Glomerular endothelial cell (primary cell): ENCODE results near the gene TMEM14C. TPM values are rescaled to one million over a fixed set of nuclear protein-coding genes. Genes with fewer than 3 reads are reported as not detected.
"Not testable (repeated sequence)": the region's sequence is repeated elsewhere in the genome, so short reads cannot be mapped to it uniquely, and the experiment has no call there.

ENCODE experiments used
- DNase-seq: peaks from one replicate; pipeline ENCODE4 v3.0.0-alpha.2; 2011; ENCODE audit warnings: low read depth, low spot score; ENCODE audit errors: extremely low read depth
- total RNA-seq: library from RNA; depleted of rRNA; stranded (reverse); fragments of >200 nt; gene quantifications from 2 replicates; pipeline ENCODE4 v1.2.3, GENCODE V29; 2015

Gene TMEM14C
- total RNA-seq, 1 donor from 2014 or later, result 107 TPM

DNA sequence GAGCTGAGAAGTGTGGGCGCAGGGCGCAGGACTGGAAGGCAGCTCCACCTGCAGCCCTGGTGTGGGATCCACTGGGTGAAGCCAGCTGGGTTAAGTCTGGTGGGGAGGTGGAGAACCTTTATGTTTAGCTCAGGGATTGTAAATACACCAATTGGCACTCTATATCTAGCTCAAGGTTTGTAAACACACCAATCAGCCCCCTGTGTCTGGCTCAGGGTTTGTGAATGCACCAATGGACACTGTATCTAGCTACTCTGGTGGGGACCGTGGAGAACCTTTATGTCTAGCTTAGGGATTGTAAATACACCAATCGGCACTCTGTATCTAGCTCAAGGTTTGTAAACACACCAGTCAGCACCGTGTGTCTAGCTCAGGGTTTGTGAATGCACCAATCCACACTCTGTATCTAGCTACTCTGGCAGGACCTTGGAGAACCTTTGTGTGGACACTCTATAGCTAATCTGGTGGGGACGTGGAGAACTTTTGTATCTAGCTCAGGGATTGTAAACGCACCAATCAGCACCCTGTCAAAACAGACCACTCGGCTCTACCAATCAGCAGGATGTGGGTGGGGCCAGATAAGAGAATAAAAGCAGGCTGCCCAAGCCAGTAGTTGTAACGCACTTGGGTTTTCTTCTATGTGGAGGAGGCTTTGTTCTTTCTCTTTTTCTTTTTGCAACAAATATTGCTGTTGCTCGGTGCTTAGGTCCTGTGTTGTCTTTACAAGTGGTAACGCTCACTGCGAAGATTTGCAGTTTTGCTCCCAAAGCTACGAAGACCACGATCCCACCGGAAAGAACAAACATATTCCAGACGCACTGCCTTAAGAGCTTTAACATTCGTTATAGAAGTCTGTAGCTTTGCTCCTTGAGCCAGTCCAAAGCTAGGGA is 1.7 kb upstream of the TMEM14C start:
- DNase-seq, result not testable (repeated sequence)

DNA sequence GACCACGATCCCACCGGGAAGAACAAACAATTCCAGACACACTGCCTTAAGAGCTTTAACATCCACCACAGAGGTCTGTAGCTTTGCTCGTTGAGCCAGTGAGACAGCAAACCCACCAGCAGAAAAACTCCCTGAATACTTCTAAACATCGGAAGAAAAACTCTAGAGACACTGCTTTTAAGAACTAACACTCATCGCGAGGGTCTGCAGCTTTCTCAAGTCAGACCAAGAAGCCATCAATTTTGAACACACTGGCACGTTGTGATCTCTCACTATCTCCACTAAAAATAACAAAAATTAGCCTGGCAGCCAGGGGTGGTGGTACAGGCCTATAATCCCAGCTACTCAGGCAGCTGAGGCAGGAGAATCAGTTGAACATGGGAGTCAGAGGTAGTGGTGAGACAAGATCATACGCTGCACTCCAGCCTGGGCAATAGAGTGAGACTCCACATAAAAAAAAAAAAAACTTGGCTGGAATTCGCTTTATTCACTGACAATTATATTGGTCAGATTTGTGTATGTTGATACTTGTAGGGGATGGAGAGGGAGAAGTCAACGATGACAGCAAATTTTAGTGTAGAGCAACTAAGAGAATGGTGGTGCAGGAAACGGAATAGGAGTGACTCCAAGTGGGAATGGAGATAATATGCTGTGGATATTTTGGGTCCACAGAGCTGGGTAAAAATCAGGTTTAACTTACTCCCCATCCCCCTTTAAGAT is 860 bp upstream of the TMEM14C start:
- DNase-seq, result no peak

DNA sequence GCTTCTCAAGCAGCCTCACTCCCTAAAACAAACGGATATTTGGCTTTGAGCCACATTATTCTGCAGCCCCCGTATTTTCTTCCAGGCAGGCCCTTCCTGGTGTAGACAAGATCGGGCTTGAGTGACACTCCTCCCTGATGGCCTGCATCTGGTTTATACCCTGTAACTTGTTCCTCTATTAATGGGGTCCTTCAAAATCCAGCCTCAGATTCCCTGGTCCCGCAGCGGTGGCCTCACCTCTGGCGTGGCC is 375 bp upstream of the TMEM14C start:
- no peak for DNase-seq

DNA sequence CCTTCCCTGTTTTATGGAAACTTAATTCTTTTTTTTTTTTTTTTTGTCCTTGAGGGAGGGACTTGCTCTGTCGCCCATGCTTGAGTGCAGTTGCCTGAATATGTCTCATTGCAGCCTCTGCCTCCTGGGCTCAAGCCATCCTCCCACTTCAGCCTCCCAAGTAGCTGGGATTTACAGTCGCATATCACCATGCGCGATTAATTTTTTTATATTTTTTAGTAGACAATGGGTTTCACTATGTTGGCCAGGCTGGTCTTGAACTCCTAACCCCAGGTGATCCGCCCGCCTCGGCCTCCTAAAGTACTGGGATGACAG is 654 bp downstream of the TMEM14C start:
- no peak for DNase-seq

DNA sequence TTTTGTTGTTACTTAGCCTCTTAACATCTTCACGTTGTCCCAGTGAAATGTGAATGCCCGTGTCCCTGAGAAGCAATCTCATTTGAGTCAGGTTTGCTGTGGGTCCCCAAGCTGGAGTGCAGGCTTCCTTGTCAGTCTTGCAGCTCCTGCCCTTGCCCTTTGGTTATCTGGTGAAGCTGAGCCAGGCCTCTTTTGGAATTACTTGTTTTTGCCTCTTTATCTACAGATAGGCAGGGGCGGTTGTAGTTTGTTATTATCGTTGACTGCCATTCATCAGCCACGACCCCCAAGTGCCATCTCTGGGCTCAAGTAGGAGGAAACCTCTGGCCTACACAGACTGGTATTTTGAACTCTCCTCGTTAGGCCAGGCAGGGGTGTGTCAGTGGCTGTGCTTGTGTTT is 2.2 kb downstream of the TMEM14C start:
- DNase-seq, result no peak

DNA sequence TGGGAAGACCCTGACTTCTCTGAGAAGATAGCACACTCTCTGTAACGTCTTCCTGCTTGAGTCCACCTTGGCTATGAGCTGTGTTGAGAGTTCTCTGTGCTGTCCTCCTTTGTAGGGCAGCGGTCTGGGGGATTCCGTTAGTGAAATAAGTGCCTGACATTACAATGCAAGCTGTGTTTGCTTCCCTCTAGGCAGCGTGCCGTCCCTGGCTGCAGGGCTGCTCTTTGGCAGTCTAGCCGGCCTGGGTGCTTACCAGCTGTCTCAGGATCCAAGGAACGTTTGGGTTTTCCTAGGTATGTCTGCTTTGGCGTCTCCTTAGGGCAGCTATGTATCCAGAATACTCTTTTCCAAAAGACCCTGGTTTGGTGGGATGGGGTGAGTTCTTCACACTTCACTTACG is 2.8 kb downstream of the TMEM14C start:
- DNase-seq, result no peak

DNA sequence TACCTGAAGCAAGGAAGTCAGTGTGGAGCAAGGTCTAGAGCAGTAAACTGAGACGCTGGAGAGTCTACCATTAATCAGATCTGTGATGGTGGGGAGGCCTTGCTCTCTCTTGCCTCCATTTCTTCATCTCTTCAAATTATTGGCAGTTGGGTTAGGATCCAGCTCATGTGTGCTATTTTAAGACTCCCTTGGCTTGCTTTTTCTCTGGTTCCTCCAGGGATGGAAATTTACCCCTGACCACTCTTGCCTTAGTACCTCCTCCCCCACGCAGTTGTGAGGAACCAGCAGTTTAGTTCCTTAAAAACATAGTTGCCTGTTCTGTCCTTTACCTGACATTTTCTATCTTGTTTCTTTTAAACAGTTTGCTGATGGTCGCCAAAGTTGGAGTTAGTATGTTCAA is 7.4 kb downstream of the TMEM14C start:
- DNase-seq, result no peak

DNA sequence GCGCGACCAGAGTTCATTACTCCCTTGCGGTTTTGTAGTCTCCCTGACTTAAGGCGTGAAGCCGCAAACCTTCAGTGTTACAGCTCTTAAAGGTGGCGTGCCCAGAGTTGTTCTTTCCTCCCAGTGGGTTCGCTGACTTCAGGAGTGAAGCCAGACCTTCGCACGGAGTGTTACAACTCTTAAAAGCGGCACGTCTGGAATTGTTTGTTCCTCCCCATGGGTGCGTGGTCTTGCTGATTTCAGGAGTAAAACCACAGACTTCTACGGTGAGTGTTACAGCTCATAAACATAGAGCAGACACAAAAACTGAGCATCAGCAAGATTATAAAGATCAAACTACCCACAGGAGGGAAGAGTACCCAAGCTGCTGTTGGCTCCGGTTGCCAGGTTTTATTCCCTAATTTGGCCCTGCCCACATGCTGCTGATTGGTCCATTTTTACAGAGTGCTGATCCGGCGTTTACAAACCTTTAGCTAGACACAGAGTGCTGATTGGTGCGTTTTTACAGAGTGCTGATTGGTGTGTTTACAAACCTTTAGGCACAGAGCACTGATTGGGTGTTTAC is 10.4 kb downstream of the TMEM14C start:
- no peak for DNase-seq

DNA sequence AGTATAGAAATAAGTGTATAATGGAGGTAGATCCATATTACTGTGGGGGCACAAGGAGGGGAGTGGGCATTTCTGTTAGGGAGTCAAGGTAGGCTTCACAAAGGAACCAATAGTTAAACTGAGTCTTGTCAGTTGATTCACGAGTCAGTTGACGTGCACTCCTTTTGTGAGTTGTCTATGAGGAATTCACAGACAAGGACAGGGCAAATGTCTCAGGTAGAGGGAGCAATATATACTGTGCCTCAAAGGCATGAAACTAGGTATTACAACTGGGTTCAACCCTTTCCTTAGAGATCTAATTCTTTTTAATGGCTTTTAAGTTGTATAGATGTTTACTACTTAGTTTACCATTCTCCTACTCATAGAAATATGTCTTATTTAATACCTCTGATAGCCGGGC is 11.0 kb downstream of the TMEM14C start:
- DNase-seq, result no peak

DNA sequence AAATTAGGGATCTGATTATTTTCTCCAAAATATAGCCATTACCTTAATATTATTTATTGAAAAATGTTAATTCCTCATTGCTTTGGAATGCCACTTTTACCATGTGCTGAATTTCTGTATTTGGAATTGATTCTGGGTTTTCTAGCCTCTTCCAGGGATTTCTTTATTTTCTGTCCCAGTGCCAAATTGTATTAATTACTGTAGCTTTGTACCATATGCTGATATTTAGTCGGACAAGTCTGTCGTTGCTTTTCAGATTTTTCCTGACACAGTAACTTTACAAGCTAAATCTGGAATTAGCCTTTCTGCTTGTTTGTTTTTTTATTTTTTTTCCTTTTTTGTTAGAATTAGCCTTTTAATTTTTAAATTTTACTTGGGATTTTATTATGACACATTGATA is 13.9 kb downstream of the TMEM14C start:
- no peak for DNase-seq

DNA sequence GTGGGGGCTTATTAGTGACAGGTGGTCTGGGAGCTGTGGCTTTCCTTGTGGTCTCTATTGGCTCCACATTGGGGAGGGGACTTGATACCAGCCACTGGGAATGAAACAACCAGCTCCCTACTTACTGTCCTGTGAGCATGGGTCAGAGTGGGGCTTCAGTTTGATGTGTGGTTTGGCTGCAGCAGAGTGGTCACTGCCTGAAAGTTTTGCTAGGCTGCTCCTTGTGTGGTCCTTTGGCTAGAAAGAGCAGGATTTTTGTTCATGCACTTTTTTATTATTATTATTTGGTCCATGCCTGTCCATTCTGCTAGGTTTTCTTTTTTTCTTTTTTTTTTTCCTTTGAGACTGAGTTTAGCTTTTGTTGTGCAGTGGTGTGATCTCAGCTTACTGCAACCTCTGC is 17.2 kb downstream of the TMEM14C start:
- DNase-seq, result no peak

DNA sequence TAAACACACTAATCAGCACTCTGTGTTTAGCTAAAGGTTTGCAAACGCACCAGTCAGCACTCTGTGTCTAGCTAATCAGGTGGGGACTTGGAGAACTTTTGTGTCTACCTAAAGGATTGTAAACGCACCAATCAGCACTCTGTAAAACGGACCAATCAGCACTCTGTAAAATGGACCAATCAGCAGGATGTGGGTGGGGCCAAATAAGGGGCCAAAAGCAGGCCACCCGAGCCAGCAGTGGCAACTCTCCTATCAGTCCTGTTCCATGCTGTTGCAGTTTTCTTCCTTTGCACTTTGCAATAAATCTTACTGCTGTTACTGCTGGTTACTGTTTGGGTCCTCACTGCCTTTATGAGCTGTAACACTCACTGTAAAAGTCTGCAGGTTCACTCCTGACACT is 18.8 kb downstream of the TMEM14C start:
- DNase-seq, result not testable (repeated sequence)

DNA sequence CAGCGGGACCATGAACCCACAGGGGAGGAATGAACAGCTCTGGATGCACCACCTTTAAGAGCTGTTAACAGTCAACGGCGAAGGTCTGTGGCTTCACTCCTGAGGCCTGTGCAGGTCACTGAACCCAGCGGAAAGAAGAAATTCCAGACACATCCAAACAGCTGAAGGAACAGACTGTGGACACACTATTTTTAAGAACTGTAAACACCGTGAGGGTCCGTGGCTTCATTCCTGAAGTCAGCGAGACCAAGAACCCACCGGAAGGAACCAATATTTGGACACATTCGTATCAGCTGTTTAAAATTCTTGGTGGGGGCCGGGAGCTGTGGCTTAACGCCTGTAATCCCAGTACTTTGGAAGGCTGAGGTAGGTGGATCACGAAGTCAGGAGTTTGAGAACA is 19.4 kb downstream of the TMEM14C start:
- DNase-seq, result no peak

DNA sequence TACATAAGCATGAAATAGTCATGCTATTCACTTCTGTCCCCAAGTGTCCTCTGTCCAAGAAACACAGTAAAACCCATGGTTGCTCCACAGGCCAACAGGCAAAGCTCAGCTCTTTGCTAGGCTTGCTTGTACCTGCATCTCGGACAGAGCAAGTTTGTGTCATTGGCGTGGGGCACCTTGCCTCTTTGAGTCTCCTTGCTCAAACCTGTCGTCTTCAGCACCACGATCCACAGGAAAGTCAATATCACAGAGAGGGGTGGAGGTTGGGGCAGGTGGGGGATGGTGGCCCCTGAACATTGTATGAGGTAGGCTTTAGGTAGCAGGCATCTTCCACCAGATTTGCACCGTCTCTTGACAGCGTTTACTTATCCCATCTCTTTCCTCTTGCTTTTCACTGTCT is 20.6 kb downstream of the TMEM14C start:
- DNase-seq, result no peak

DNA sequence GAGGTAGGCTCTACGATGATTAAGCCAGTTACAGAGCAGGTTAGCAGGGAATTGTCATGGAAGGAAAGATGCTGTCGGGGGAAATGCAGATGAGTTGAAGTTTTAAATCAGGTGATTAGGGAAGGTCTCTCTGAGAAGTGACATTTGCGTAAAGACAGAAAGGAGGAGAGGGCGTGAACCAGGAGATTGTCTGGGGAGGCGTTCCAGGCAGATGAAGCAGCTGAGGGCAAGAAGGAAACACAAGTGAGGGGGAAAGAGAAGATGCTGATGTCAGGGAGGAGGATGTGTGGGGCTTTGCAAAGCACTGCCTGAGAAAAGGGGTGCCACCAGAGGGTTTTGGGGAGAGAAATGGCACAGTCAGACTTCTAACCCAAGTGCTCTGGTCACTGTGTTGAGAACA is 22.2 kb downstream of the TMEM14C start:
- DNase-seq, result no peak

DNA sequence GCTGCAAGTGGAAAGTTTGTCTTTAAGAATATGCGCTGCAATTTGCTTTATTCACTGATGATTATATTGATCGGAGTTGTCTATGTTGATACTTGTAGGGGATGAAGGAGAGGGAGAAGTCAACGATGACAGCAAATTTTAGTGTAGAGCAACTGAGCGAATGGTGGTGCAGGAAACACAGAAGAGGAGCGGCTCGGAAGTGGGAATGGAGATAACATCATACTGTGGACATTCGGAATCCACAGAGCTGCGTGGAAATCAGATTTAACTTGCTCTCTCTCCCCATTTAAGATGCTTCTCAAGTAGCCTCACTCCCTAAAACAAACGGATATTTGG is 24.0 kb downstream of the TMEM14C start:
- no peak for DNase-seq

DNA sequence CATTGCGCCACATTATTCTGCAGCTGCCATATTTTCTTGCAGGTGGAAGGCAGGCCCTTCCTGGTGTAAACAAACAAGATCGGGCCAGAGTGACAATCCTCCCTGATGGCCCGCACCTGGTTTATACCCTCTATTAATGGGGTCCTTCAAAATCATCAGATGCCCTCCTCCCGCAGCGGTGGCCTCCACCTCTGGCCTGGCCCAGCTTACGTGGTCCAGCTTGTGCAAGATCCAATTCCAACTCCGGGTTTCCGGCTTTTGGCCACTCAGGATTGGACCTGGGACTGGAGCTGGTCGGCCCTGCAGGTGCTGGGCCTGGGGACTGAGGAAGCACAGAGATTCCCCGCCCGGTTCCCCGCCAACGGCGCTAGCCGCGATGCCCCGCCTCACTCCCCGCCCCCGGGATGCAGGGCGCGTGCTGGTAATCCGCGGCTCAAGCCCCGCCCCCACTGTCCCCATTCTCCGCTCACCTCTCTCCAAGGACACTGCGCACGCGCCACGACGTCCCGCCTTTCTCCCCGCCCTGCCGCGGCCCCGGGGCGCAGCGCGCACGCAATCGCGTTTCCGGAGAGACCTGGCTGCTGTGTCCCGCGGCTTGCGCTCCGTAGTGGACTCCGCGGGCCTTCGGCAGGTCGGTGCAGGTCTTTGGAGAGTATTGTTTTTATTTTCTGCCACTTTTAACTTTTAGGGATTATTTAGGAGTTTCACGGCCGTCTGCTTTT is 24.5 kb downstream of the TMEM14C start, which contains the start of gene TMEM14B:
TSS of gene TMEM14B (plus strand) at position 555 of the 722 bp plus-strand sequence. CDS start 1,441 bp downstream, outside the sequence.
- DNase-seq, result peak; percentile 37

DNA sequence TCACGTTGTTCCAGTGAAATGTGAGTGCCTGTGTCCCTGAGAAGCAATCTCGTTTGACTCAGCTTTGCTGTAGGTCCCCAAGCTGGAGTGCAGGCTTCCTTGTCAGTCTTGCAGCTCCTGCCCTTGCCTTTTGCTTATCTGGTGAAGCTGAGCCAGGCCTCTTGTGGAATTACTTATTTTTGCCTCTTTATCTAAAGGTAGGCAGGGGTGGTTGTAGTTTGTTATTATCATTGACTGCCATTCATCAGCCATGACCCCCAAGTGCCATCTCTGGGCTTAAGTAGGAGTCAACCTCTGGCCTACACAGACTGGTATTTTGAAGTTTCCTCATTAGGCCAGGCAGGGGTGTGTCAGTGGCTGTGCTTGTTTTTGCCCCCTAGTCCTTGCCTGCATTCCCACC is 26.9 kb downstream of the TMEM14C start:
- DNase-seq, result no peak

DNA sequence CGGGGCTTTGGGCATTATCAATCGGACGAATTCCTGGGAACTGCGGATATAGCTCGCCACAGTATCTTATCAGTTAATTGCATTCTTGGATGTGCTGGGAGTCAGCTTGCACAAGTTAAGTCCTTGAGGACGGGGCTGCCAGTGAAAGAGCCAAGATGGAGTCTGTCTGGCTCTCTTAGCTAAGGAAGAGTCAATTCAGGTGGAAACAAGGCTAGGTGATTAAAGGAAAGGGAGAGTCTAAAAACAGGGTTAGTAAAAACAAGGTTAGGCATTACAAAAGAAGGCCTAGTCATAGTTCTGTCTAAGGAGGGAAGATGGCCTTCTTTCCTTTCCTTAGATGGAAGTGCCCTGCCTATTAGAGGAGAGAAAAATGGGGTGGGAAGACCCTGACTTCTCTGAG is 27.7 kb downstream of the TMEM14C start:
- not testable (repeated sequence) for DNase-seq

DNA sequence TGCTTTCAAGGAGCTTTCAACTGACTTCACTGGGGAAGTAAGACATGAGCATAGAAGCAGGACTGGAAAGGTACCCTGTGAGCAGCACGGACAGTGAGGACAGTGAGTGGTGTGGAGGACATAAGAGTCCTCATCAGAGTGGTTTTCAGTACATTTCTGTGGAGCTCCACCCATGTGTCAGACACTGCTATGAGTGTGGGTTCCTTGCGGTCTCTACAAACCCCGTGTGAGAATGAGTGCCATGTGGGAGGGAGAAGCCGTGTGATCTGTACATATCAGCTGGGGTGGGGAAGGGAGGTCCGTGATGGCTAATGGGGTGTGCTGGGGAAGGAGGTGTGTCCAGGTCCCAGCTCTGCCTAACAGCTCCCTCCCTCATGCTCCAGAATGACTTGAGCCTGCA is 28.9 kb downstream of the TMEM14C start:
- not testable (repeated sequence) for DNase-seq

DNA sequence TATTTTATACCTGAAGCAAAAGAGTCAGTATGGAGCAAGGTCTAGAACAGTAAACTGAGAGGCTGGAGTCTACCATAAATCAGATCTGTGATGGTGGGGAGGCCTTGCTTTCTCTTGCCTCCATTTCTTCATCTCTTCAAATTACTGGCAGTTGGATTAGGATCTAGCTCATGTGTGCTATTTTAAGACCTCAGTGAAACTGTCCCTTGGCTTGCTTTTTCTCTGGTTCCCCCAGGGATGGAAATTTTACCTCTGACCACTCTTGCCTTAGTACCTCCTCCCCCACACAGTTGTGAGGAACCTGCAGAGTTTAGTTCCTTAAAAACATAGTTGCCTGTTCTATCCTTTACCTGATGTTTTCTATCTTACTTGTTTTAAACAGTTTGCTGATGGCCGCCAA is 33.2 kb downstream of the TMEM14C start:
- no peak for DNase-seq
